AG04449 (cell line): ENCODE results near the gene DHRS2.

Experiments used
- CTCF ChIA-PET: fragments of 350-600 bp; formaldehyde crosslinking; extraction: SDS; loops from one replicate; lab custom pipeline; 2021; ENCODE audit warnings: antibody characterized with exemption; lab: Yijun Ruan, JAX
- POLR2A ChIA-PET: fragments of 400-600, 350-600 bp; formaldehyde crosslinking; extraction: SDS; loops from one replicate; lab custom pipeline; 2020; ENCODE audit warnings: antibody characterized with exemption, inconsistent platforms; lab: Yijun Ruan, JAX
- DNase-seq: peaks from one replicate; pipeline ENCODE4 v3.0.0-alpha.2; 2010; ENCODE audit warnings: low read depth, low spot score
- H3K4me3 ChIP-seq: 2 replicates; pipeline ENCODE4 v1.5.1; 2011; ENCODE audit warnings: low read depth, mild to moderate bottlenecking, control low read depth, low read length
- CTCF ChIP-seq: IDR thresholded peaks from one replicate; pipeline ENCODE4 v1.5.1; 2011; ENCODE audit warnings: mild to moderate bottlenecking, moderate library complexity, low read length, control low read depth, inconsistent platforms; ENCODE audit not compliant: insufficient read depth; ENCODE audit errors: missing control alignments

DHRS2 gene

GRCh38 chr14:23617539-23617938 lies 18.6 kb upstream of the DHRS2 start:
- DNase-seq, result no peak
- ChIA-PET CTCF (interaction anchor here (0.7 to 1.1 kb wide), 3 partner anchors 11 to 15 kb away, joined by 3 read pairs; no protein-coding TSS in a partner anchor), POLR2A (no interaction called here)
- no peak for TF ChIP-seq CTCF
- H3K4me3 ChIP-seq, result no peak overlapping the region

- CTCF ChIA-PET, result interaction anchor here (1.1 kb wide), 1 partner anchor 14 kb away, joined by 3 read pairs; no protein-coding TSS in a partner anchor
- POLR2A ChIA-PET, result no interaction called here
- TF ChIP-seq CTCF, result no peak
- no peak overlapping the region for H3K4me3 ChIP-seq
- no peak for DNase-seq
Measured at GRCh38 chr14:23618415-23618988, 17.7 kb upstream of the DHRS2 start.

GRCh38 chr14:23620177-23620702 lies 15.9 kb upstream of the DHRS2 start:
- no peak overlapping the region for H3K4me3 ChIP-seq
- DNase-seq, result no peak
- CTCF ChIA-PET, result interaction anchor here (1.1 to 3.9 kb wide), 2 partner anchors 11 to 32 kb away, joined by 3 to 24 read pairs; no protein-coding TSS in a partner anchor
- no peak for TF ChIP-seq CTCF
- POLR2A ChIA-PET, result no interaction called here

- no peak for TF ChIP-seq CTCF
- ChIA-PET POLR2A (no interaction called here), CTCF (interaction anchor here (1.0 to 3.9 kb wide), 2 partner anchors 10 to 107 kb away, joined by 3 to 24 read pairs; no protein-coding TSS in a partner anchor)
- no peak overlapping the region for H3K4me3 ChIP-seq
- DNase-seq, result no peak
Measured at GRCh38 chr14:23621204-23621931, 14.8 kb upstream of the DHRS2 start.

- POLR2A ChIA-PET, result no interaction called here
- no peak for DNase-seq
- CTCF ChIA-PET, result interaction anchor here (3.9 kb wide), 1 partner anchor 9 kb away, joined by 24 read pairs; no protein-coding TSS in a partner anchor
- no peak overlapping the region for H3K4me3 ChIP-seq
- no peak for TF ChIP-seq CTCF
Measured at GRCh38 chr14:23621932-23622730, 14.0 kb upstream of the DHRS2 start.
